Fibroblast of skin of back (primary cell): ENCODE data around the gene STPG2.
"Not testable (repeated sequence)": the region's sequence is repeated elsewhere in the genome, so short reads cannot be mapped to it uniquely, and the experiment has no call there.

Experiments used
- DNase-seq: peaks from one replicate; pipeline ENCODE4 v3.0.0-alpha.2; 2013

The STPG2 gene

DNA sequence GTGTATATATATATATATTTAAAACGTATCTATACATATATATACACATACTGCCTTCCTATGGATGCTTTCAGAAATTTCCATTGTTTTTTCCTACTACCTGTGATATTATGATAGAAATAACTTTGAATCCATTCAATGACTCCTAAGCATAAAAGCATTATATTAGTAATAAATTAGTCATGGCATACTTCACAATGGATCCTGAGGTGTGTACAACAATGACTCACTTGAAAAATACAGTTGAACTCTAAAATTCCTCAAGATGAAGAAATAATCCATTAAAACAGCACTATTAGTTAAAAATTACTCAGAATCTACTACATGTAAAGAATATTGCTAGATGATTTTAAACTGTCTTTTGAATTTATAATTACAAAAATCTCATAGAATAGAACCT lies 201.1 kb downstream of the STPG2 start:
- DNase-seq = no peak

DNA sequence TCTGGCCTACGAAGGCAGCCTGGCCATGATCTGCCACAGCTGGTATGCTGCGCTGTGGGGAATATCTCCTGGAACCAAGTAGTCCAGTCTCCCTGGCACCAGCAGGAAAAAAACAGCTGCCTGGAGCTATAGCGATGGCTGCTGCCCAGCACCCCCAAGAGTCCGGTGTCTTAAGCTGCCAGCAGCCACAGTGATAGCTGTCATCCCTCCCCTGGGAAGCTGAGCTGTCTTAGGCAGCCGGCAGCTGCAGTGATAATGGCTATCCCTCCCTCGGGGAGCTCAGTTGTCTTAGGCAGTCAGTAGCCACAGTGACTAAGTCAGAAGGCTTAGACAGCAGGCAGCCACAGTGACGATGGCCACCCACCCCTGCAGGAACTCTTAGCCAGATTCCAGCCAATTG lies 205.1 kb downstream of the STPG2 start:
- no peak for DNase-seq

DNA sequence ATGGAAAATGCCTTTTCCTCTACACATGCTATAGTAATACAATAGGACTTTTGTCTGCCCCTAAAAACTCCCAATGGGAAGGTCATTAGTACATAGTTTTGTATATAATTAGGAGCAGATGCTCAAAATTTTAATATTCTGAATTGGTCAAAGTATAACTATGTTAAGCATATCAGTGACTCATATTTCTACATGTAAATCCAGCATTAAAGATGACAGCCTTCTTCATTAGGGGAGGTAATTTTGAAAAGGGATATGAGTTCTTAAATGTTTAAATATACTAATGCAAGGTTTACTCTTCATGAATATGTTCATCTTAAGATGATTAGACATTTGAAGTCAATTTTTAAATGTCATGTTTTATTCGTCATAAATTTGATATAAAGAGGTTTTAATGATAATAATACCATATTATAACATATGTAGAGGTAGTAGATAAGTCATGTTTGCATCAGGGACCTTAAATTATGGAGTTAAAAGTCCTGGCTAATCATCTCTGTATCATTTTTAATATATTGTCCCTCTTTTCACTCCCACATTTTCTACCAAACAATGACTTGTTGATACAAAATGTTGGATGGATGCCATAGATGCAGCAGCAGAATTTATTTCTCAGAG lies 218.8 kb downstream of the STPG2 start:
- DNase-seq = no peak

DNA sequence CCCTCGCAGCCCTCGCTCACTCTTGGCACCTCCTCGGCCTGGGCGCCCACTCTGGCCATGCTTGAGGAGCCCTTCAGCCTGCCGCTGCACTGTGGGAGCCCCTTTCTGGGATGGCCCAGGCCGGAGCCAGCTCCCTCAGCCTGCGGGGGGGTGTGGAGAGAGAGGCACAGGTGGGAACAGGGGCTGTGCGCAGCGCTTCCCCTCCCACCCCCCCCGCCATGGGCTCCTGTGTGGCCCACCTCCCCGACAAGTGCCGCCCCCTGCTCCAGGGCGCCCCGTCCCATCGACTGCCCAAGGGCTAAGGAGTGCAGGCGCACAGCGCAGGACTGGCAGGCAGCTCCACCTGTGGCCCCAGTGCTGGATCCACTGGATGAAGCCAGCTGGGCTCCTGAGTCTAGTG lies 220.2 kb downstream of the STPG2 start:
- DNase-seq = no peak

DNA sequence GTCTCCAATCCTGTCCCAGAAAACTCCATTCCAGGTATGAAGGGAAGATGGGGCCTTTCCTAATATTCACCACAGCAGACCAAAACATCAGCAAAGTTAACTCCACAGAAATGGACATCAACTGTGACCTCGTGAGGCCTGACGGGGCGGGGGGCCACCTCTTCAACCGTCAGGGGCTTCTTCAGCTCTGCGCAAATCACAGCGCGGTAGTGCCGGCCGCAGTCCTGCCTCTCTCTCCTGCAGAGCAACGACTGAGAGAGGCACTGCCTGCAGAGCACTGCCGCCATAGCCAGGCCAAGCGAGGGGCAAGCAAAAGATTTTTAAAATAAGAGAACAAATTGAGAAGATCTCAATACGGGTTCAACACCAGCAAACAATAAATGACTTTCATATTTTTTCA lies 226.2 kb downstream of the STPG2 start:
- no peak for DNase-seq

DNA sequence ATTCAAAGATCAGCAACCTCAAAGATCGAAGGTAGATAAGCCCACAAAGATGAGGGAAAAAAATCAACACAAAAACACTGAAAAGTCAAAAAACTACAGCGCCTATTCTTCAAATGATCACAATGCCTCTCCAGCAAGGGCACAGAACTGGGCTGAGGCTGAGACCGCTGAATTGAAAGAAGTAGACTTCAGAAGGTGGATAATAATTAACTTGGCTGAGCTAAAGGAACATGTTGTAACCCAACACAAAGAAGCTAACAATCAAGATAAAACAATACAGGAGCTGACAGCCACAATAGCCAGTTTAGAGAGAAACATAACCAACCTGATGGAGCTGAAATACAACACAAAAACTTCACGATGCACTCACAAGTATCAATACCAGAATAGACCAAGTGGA lies 231.1 kb downstream of the STPG2 start:
- no peak for DNase-seq

DNA sequence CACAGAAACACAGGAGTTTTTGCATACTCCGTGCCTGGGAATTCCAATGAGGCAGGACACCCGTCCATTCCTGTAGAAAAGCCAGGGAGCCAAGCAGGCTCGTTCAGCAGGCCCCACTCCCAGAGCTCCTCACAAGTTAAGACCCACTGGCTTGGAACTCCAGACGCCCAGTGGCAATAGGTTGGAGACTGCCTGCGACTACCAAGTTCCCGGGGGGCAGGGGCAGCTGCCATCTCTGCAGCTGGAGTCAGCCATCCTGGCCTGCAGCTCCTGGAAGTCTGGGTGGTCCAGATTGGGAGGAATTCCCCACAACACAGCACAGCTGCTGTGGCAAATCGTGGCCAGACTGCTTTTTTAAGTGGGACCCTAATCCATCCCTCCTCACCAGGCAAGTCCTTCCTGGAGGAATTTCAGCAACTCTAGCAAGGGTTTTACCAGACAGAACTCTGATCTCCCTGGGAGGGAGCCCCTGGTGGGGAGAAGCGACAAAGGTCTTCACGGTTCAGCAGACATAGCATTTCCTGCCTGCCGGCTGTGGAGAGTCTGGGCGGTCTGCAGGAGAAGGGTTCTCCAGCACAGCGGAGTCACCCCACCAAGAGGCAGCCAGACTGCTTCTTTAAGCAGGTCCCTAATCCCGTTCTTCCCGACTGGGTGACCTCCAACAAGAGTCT lies 231.9 kb downstream of the STPG2 start:
- DNase-seq = no peak

DNA sequence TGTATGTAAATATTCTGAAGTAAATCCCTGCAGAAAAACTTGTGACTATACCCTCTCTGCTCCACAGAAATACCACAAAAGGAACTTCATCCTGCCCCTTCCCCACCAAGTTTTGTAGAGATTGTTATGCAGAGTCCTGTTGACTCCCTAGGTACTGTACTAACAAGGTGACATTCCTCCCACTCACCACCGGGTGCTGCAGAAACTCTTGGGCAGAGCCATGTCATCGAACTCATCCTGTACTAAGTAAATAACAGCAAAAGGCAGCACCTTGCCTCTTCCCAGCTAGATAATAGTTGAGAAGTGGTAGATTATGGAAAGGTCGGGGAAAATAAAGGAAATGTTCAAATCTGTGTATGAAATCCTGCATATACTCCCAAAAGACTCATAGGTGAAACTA lies 233.3 kb downstream of the STPG2 start:
- no peak for DNase-seq

DNA sequence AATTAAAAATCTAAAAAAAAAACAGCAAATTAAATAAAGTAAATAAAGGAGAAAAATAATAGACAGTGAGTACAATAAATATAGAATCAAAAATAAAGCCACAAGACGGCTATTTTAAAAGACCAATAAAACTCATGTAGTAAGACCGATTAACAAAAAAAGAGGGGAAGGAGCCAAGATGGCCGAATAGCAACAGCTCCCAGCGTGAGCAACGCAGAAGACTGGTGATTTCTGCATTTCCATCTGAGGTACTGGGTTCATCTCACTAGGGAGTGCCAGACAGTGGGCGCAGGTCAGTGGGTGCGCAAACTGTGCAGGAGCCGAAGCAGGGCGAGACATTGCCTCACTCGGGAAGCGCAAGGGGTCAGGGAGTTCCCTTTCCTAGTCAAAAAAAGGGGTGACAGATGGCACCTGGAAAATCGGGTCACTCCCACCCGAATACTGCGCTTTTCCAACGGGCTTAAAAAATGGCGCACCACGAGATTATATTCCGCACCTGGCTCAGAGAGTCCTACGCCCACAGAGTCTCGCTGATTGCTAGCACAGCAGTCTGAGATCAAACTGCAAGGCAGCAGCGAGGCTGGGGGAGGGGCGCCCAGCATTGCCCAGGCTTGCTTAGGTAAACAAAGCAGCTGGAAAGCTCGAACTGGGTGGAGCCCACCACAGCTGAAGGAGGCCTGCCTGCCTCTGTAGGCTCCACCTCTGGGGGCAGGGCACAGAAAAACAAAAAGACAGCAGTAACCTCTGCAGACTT lies 239.7 kb downstream of the STPG2 start:
- DNase-seq = not testable (repeated sequence)

DNA sequence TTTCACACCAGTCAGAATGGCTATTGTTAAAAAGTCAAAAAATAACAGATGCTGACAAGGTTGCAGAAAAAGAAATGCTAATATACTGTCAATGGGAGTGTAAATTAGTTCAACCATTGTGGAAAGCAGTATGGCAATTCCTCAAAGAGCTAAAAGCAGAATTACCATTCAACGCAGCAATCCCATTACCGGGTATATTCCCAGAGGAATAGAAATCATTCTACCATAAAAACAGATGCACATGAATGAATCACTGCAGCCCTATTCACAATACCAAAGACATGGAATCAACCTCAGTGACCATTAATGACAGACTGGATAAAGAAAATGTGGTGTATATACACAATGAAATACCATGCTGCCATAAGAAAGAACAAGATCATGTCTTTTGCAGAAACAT lies 243.0 kb downstream of the STPG2 start:
- DNase-seq = no peak

DNA sequence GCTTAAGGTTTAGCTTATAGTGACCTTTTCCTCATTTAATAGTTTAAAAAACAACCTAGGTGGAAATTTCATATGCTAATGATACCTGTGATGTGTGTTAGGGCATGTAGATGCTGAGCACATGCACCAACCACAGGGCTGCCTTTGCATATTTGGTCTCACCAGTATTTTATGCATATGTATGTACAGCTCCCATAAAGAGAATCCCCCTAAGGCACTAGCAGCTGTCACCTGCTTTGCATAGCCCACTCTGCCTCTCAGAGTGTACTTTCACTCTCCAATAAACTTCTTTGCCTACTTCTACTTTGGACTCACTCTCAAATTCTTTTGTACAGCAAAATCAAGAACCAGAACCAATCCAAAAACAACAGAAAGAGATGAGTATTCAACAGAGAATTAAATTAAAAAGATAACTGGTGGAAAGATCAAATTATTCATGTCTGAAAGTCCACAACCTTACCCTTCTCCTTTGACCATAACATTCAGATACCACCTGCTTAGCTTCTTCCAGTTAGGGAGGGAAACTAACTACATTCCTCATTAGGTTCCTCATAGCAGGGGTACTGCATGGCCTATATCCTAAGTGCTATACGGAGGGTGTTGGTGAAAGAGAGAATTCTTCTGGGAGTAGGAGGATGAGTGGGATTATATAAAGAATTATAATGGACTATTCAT lies 250.5 kb downstream of the STPG2 start:
- no peak for DNase-seq

DNA sequence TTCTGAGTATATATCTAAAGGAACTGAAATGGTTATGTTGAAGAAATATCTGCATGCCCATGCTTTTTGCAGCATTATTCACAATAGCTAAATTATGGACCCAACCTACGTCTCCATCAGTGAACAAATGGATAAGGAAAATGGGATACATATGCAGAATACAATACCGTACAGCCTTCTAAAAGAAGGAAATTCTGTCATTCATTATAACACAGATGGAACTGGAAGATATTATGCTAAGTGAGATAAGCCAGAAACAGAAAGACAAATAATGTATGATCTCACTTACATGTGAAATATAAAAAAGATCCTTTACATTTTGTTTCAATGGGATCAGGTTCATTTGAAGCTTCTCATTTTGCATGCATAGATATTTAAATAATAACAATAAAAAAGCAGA lies 263.3 kb downstream of the STPG2 start:
- no peak for DNase-seq

DNA sequence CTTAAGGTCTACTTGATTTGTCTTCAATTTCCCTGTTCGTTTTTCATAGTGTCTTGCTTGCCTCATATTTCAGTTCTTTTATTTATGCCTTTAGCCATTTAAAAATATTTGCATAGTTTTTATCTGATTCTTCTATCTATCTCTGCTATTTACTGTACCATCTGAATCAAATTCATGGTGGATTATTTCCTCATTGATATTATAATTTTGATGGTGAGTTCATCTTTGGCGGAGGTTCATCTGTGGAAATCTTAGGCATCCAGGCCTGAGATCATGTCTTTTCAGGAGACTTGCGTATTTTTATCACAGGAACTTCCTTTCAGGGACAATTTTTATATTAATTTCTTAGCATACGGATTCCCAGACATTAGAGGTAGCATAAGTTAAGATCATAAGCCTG lies 275.2 kb downstream of the STPG2 start:
- DNase-seq = no peak

DNA sequence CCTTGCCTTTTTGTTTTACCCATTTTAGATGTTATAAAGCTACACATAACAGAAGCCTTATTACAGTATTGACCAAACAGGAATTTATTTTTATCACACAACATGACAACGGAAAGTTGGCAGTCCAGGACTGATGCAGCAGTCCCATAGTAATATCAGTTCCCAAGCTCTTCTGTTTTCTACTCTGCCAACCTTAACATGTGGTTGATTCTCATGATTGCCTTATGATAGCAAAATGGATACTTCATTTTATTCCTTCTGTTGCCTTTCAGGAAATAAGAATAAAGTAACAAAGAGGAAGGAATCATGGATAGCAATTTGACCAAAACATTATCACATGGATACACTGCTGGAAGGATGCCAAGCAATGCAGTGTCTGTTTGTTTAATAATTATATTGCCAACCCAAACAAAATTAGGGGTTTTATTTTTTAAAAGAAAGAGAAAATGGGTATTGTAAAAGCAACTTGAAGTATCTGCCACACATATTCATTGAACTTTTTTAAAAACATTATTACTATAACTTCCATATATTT lies 275.7 kb downstream of the STPG2 start:
- DNase-seq = peak; percentile 0

DNA sequence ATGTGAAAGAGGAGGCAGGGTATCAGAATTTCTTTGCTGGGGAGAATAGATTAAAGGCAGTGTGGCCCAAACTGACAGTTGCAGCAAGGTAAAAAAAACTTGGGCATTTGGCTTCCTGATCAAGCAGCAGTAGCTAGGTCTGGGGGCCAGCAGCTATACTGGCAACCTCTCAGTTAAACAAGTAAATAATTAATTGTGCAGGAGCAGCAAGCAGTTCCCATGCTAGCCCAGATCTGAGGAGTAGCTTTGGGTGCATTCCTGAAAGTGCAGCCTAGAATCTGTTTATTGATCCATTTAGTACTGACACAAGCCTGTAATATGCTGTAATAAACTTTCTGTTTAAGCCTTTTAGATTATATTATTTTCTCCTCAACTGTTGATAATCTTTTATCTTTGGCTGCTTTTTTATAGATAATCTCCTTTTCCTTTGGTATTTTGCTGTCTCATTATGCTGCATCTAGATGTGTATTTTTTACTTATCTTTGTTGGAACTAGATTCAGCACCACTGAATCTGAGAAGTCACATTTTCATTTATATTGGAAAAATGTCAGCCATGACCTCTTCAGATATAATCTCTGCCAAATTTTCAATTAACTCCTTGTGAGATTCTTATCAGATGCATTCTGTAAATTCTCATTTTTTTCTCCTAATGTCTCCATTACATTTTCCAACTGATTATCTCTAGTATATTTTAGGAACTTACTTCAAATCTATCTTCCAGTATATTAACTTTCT lies 276.3 kb downstream of the STPG2 start:
- DNase-seq = no peak

DNA sequence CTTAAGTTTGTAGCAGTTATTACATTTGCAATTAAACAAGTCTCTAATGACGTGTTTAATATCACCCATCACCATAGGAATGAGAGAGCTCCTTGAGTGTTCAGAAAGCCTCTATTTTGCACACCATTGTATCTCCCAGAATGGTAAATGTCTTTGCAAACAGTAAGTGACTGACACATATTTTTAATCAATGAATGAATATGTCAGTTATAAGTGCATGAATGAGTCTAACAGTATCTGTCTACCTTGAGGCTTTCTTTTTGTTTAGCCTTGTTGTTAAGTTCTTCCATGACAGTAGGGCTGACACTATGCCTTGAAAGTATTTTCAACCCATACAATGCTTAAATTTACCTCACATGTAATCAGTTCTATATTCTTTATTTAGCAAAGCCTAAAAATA lies 292.2 kb downstream of the STPG2 start:
- no peak for DNase-seq

DNA sequence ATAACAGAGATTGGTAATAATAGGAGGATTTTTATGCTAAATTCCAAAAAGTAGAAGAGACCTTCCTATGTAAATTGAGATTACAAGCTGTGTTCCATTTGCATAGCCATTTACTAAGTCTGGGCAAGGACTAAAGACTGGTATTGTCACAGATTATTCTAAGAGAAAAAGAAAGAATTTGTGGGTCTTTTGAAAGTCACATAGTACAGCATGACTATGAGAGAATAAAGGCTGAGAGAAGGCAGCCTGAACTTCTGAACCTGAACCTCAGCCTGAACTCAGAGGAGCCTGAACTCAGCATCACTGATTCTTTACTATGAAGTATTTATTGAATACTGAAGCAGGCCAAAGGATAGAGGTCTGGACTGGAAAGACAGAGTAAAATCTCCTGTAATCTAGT lies 297.5 kb downstream of the STPG2 start:
- DNase-seq = no peak

DNA sequence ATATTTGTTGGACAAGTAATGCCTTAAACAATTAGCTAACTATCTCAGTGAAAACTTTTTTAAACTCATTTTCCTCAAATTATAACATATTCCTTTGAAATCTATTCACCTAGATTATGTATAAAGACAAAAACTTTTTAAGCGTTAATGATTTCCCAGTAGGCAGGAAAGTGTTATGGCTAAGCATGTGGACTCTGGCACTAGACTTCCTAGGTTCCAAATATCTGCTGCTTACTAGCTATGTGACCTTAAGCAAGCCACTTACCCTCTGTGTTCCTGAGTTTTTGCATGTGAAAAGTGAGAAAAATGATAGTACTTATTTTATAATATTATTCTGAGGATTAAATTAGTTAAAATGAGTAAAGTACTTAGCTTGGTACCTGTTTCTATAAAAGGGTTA lies 301.8 kb downstream of the STPG2 start:
- DNase-seq = no peak

DNA sequence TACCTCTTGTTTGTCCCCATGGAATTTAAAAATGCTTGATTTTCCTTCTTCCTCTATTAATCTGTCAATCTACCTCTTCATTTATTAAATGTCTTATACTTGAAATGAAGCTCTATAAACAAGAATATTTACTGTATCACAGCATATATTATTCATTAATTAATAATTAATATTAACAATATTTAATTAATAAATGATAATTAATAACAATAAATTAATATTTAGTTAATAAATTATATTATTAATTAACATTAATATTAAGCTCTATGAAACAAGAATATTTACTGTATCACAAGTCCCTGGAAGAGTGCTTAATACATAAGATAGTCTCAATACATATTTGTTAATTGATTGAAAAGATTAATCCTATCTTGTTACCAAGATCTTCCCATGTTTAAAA lies 306.6 kb downstream of the STPG2 start:
- no peak for DNase-seq

DNA sequence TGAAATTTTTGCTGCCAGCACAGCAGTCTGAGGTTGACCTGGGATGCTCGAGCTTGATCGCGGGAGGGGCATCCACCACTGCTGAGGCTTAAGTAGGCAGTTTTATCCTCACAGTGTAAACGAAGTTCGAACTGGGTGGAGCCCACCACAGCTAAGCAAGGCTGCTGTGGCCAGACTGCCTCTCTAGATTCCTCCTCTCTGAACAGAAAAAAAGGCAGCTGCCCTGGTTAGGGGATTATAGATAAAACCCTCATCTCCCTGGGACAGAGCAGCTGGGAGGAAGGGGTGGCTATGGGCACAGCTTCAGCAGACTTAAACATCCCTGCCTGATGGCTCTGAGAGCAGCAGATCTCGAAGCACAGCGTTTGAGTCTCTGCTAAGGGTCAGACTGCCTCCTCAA lies 314.6 kb downstream of the STPG2 start:
- DNase-seq = no peak

DNA sequence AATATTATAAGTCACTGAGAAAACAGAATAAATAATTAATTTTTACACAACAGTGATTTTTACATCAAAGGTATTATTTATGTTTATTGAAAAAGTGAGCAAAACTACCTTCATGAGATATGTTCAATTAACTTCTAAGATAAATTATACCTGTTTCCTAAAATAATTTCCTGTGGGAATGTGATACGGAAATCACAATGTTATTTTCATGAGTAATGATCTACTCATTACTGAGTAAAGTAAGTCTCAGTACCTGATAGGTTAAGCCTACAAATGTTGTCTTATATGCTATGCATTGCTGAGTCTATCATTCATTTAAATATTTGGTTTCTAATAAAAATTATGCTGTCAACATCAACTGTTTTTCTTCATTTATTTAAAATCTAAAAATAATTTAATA lies 324.0 kb downstream of the STPG2 start:
- no peak for DNase-seq

DNA sequence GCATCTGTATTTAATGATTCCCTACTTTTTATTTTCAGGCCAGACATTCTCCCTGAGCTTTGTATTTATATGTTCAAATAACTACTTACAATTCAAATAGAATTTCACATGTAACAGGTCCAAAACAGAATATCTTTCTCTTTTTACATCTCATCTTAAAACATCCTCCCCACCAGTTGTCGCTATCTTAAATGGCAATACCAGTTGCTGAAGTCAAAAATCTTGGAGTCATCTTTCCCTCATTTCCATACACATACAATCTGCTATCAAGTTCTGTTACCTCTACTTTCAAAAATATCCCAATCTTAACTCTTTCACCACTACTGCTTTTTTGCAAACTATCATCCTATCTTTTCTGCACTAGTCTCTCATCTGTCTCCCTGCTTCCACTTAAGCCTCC lies 330.5 kb downstream of the STPG2 start:
- no peak for DNase-seq
